ENCODE data around the gene FOXO3.
"Not testable (repeated sequence)": the region's sequence is repeated elsewhere in the genome, so short reads cannot be mapped to it uniquely, and the experiment has no call there.

FOXO3 gene

GRCh38 chr6:108560463-108561308 is at the start of gene FOXO3:
Gene FOXO3, plus strand, starts transcription at chr6:108560917. Its CDS starts 292 bp downstream, at chr6:108561209.
- DNase-seq (ENCODE audit: low read depth in 2 of 2) = peak; percentile 68 to 70

- DNase-seq (ENCODE audit: low read depth in 2 of 2) = no peak
Measured at GRCh38 chr6:108518714-108519576, 41.8 kb upstream of the FOXO3 start.

GRCh38 chr6:108521616-108522107 is 39.1 kb upstream of the FOXO3 start:
- no peak for DNase-seq (ENCODE audit: low read depth in 2 of 2)

GRCh38 chr6:108523697-108524096 is 37.0 kb upstream of the FOXO3 start:
- no peak for DNase-seq (ENCODE audit: low read depth in 2 of 2)

GRCh38 chr6:108524528-108525248 is 36.0 kb upstream of the FOXO3 start:
- DNase-seq (ENCODE audit: low read depth in 2 of 2) = no peak

- DNase-seq (ENCODE audit: low read depth in 2 of 2) = peak in 1 of 2 experiments; percentile 16
Measured at GRCh38 chr6:108526739-108527174, 34.0 kb upstream of the FOXO3 start.

GRCh38 chr6:108528878-108529277 is 31.8 kb upstream of the FOXO3 start:
- no peak for DNase-seq (ENCODE audit: low read depth in 2 of 2)

GRCh38 chr6:108531332-108531731 is 29.4 kb upstream of the FOXO3 start:
- DNase-seq (ENCODE audit: low read depth in 2 of 2) = no peak

- DNase-seq (ENCODE audit: low read depth in 2 of 2) = no peak
Measured at GRCh38 chr6:108535114-108535742, 25.5 kb upstream of the FOXO3 start.

GRCh38 chr6:108535920-108536535 is 24.7 kb upstream of the FOXO3 start:
- DNase-seq (ENCODE audit: low read depth in 2 of 2) = not testable (repeated sequence)

GRCh38 chr6:108541843-108542759 is 18.6 kb upstream of the FOXO3 start:
- DNase-seq (ENCODE audit: low read depth in 2 of 2) = peak; percentile 69 to 71

- DNase-seq (ENCODE audit: low read depth in 2 of 2) = no peak
Measured at GRCh38 chr6:108543175-108543940, 17.4 kb upstream of the FOXO3 start.

- DNase-seq (ENCODE audit: low read depth in 2 of 2) = no peak
Measured at GRCh38 chr6:108544606-108545005, 16.1 kb upstream of the FOXO3 start.

- DNase-seq (ENCODE audit: low read depth in 2 of 2) = no peak
Measured at GRCh38 chr6:108546079-108547049, 14.4 kb upstream of the FOXO3 start.

GRCh38 chr6:108549241-108549640 is 11.5 kb upstream of the FOXO3 start:
- no peak for DNase-seq (ENCODE audit: low read depth in 2 of 2)

- no peak for DNase-seq (ENCODE audit: low read depth in 2 of 2)
Measured at GRCh38 chr6:108549741-108550140, 11.0 kb upstream of the FOXO3 start.

- no peak for DNase-seq (ENCODE audit: low read depth in 2 of 2)
Measured at GRCh38 chr6:108550256-108550655, 10.5 kb upstream of the FOXO3 start.
